ENCODE results near the gene PTCD3. TPM values are rescaled to one million over a fixed set of nuclear protein-coding genes. Genes with fewer than 3 reads are reported as not detected.

The PTCD3 gene
- total and polyA plus RNA-seq, 2 of the 4 experiments (the other 2 are of a cell fraction), result 44.0 to 48.9 TPM

GRCh38 chr2:86139981-86140380, 33.9 kb downstream of the PTCD3 start:
- Histone ChIP-seq H2BK15ac (ENCODE audit: low read depth, low read length) (no peak overlapping the region), H3K9ac (ENCODE audit: low read depth, low read length) (no peak overlapping the region), H3K9me3 (ENCODE audit: control insufficient read depth, insufficient read depth, low read length) (no peaks in the 10 kb centered on the region), H2AFZ (replicated peaks; ENCODE audit: low read length, poor library complexity) (no peak overlapping the region), H3K79me1 (ENCODE audit: low read depth in 1 of 2, low read length in 2 of 2) (no peaks in the 10 kb centered on the region), H3K36me3 (ENCODE audit: control insufficient read depth, insufficient read depth, low read length) (peaks cover 53% of the 10 kb centered on the region), H3K23ac (ENCODE audit: low read depth, low read length) (no peak overlapping the region), H2BK5ac (ENCODE audit: low read depth, low read length, poor library complexity, severe bottlenecking) (no peak overlapping the region), H4K8ac (ENCODE audit: low read depth in 2 of 2, low read length in 2 of 2) (no peak overlapping the region), H3K4me2 (ENCODE audit: low read depth, low read length) (no peak overlapping the region), H2BK20ac (ENCODE audit: low read depth, low read length) (no peak overlapping the region), H3K27me3 (ENCODE audit: control insufficient read depth, insufficient read depth, low read length) (no peaks in the 10 kb centered on the region), H4K20me1 (ENCODE audit: insufficient read depth, low read length) (peaks cover 3% of the 10 kb centered on the region; the same call in 1 of the 2 replicates), H4K91ac (ENCODE audit: insufficient read depth, low read depth, low read length) (no peak overlapping the region), H2AK5ac (ENCODE audit: low read depth, low read length) (no peak overlapping the region), H3K14ac (replicated peaks; ENCODE audit: low read depth, low read length) (no peak overlapping the region), H3K27ac (ENCODE audit: insufficient read depth, low read length) (no peak overlapping the region), H3K4ac (ENCODE audit: low read depth, low read length) (no peak overlapping the region), H3K4me3 (ENCODE audit: insufficient read depth, low read depth, low read length) (no peak overlapping the region), H4K5ac (ENCODE audit: low read depth, low read length) (no peak overlapping the region), H3K9me1 (ENCODE audit: insufficient read depth, low read length) (peaks cover 2% of the 10 kb centered on the region; the same call in 1 of the 2 replicates), H3K56ac (ENCODE audit: extremely low read depth, insufficient read depth, low read length) (no peak overlapping the region; the same call in 1 of the 2 replicates), H3K18ac (ENCODE audit: low read depth, low read length) (no peak overlapping the region), H3K4me1 (ENCODE audit: control insufficient read depth, insufficient read depth, low read length) (no peaks in the 10 kb centered on the region), H2AK9ac (replicated peaks; ENCODE audit: low read depth, low read length, poor library complexity) (no peak overlapping the region), H2BK120ac (ENCODE audit: low read depth, low read length) (no peak overlapping the region)
- dilution Hi-C loops (cut with HindIII; ENCODE audit: low sequenced_read_pairs, unreplicated experiment) (no loop called here), in situ Hi-C loops (cut with MboI; ENCODE audit: low sequenced_read_pairs) (no loop called here), intact Hi-C loops (cut with micrococcal nuclease) (loop anchor here (10.0 kb wide), 1 partner anchor 325 kb away; no protein-coding TSS in a partner anchor)
- ChIA-PET POLR2A (ENCODE audit: unreplicated experiment) (no interaction called here), CTCF (no interaction called here)
- ATAC-seq (ENCODE audit: low read depth) (no peak), DNase-seq (no peak)
- BruUV-seq (replicated peaks), result no TSS peak
- WGBS, 2 experiments (ENCODE audit: extremely low coverage in 2 of 2, insufficient read length in 1 of 2), result no CpG with 5 or more reads among the region's 4 CpGs
- no peak for TF ChIP-seq CTCF (conservative IDR thresholded peaks at IDR 0.05; ENCODE audit: low read depth, low read length)
- TF ChIP-seq ELK1 (IDR thresholded peaks at IDR 0.05; ENCODE audit: borderline replicate concordance, low read depth, low read length), result no peak
- no peak for TF ChIP-seq MAZ (IDR thresholded peaks at IDR 0.05; ENCODE audit: borderline replicate concordance, low read depth, low read length)
- no peak for TF ChIP-seq MAFK (IDR thresholded peaks at IDR 0.05; ENCODE audit: low read depth, low read length)
- TF ChIP-seq RFX5 (IDR thresholded peaks at IDR 0.05; ENCODE audit: low read depth, low read length), result no peak
- TF ChIP-seq SMC3 (IDR thresholded peaks at IDR 0.05; ENCODE audit: low read depth, low read length), result no peak
